Transverse colon (tissue), 4 donors: ENCODE measurements around the gene SLIT3. TPM values are rescaled to one million over a fixed set of nuclear protein-coding genes. Genes with fewer than 3 reads are reported as not detected.

Experiments used
- DNase-seq: peaks from one replicate; pipeline ENCODE4 v3.0.0-alpha.2; 2019
- H3K27ac ChIP-seq, 4 donors: fragments of 200-600 bp; sonication (generic); 2 replicates each; pipeline ENCODE4 v1.5.1; 2016 to 2018; ENCODE audit warnings: inconsistent platforms in 4 of 4
- H3K27me3 ChIP-seq: fragments of 200-600 bp; sonication (generic); 2 replicates; pipeline ENCODE4 v1.5.1; 2017; ENCODE audit warnings: inconsistent platforms
- H3K36me3 ChIP-seq, 4 donors: fragments of 200-600 bp; sonication (generic); 2 replicates each; pipeline ENCODE4 v1.5.1; 2017 to 2019; ENCODE audit warnings: inconsistent platforms in 4 of 4
- H3K4me1 ChIP-seq, 4 donors: fragments of 200-600 bp; sonication (generic); 2 replicates each; pipeline ENCODE4 v1.5.1; 2017 to 2020; ENCODE audit warnings: inconsistent platforms in 4 of 4
- H3K4me3 ChIP-seq, 4 donors: fragments of 200-600 bp; sonication (generic); 1 replicate in 1 of 4; 2 replicates in 3 of 4; pipeline versions ENCODE4 v1.5.1 to v1.6.1; 2017 to 2019; ENCODE audit warnings: inconsistent platforms in 4 of 4
- H3K9me3 ChIP-seq, 2 donors: fragments of 200-600 bp; sonication (generic); 2 replicates each; pipeline ENCODE4 v1.5.1; 2017 to 2019; ENCODE audit warnings: inconsistent platforms in 2 of 2
- EP300 ChIP-seq: sonication (generic); formaldehyde crosslinking; IDR thresholded peaks from one replicate; pipeline ENCODE4 v1.6.1; 2017; ENCODE audit warnings: antibody characterized with exemption, low read depth
- POLR2A ChIP-seq: fragments of 450-650 bp; IDR thresholded peaks from one replicate; pipeline ENCODE4 v1.6.1; 2016; ENCODE audit warnings: antibody characterized with exemption, mild to moderate bottlenecking, moderate library complexity
- POLR2AphosphoS5 ChIP-seq, 3 donors: sonication (generic); formaldehyde crosslinking; IDR thresholded peaks; one replicate each; pipeline ENCODE4 v1.6.1; 2016; ENCODE audit warnings: antibody characterized with exemption in 3 of 3
- WGBS, 2 donors: methylation state at CpG; one replicate each; pipeline ENCODE4 v1.1.5; 2018; ENCODE audit warnings: low coverage in 1 of 2; 5-methylcytosine and 5-hydroxymethylcytosine counted together
- in situ Hi-C, 4 donors: fragments of 200-750 bp; cut with MboI; loops; one replicate each; pipeline versions ENCODE4 v1.15.0 to v1.15.1; 2017; ENCODE audit warnings: low sequenced_read_pairs in 3 of 4, low pct_ligation_motif_present in 1 of 4, low pct_unique_long_range_greater_than_20kb in 1 of 4
- intact Hi-C: fragments of 100-400 bp; cut with DNase I; formaldehyde crosslinking; loops from one replicate; pipeline ENCODE4 v1.15.1; 2023; ENCODE audit warnings: low total_unique reads
- total RNA-seq, 4 donors: library from RNA; depleted of rRNA; stranded (reverse); fragments of >200 nt; gene quantifications; one replicate each; pipeline ENCODE4 v1.1.0, GENCODE V29; 2016
- TF ChIP-seq, protein P1 (sequence below), 5 experiments: fragments of 200-600 bp in 3 of 5; fragments of 450-650 bp in 2 of 5; sonication (generic) in 3 of 5; IDR thresholded peaks; 1 replicate in 2 of 5; 2 replicates in 3 of 5; pipeline ENCODE4 v1.5.1; 2016 to 2017; ENCODE audit warnings: antibody characterized with exemption in 5 of 5, inconsistent platforms in 3 of 5, mild to moderate bottlenecking in 2 of 5, moderate library complexity in 1 of 5

The SLIT3 gene
- total RNA-seq, 4 donors from 2014 or later = 6.7 to 60.5 (median 9.6) TPM

DNA sequence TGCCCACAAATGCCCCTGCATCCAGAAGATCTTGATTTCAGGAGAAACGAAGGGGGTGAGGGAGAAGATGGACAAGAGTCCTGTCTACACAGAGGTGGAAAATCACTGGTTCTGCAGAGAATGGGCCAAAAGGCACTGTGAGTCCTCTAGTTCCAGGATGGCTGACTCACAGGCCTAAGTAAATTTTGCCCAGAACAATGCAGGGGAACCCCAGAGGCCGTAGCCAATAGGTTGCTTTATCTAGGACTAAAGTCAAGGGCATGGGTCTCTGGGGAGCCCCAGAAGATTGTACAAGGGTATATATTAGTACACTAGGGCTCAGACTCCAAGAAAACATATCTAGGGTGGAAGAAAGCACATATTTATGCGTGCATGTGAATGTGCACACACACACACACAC is 98.0 kb downstream of the SLIT3 start:
- no peaks in the 10 kb centered on the region for H3K36me3 ChIP-seq
- no peak for DNase-seq
- no peaks in the 10 kb centered on the region for H3K27me3 ChIP-seq
- in situ Hi-C loops = no loop called here
- H3K27ac ChIP-seq = no peak overlapping the region
- H3K4me3 ChIP-seq = no peak overlapping the region
- TF ChIP-seq, protein P1, sequence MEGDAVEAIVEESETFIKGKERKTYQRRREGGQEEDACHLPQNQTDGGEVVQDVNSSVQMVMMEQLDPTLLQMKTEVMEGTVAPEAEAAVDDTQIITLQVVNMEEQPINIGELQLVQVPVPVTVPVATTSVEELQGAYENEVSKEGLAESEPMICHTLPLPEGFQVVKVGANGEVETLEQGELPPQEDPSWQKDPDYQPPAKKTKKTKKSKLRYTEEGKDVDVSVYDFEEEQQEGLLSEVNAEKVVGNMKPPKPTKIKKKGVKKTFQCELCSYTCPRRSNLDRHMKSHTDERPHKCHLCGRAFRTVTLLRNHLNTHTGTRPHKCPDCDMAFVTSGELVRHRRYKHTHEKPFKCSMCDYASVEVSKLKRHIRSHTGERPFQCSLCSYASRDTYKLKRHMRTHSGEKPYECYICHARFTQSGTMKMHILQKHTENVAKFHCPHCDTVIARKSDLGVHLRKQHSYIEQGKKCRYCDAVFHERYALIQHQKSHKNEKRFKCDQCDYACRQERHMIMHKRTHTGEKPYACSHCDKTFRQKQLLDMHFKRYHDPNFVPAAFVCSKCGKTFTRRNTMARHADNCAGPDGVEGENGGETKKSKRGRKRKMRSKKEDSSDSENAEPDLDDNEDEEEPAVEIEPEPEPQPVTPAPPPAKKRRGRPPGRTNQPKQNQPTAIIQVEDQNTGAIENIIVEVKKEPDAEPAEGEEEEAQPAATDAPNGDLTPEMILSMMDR (IDR thresholded peaks at IDR 0.05) = no peak
- TF ChIP-seq POLR2A (no peak), POLR2AphosphoS5 (IDR thresholded peaks at IDR 0.05) (no peak), EP300 (no peak)
- H3K9me3 ChIP-seq = no peaks in the 10 kb centered on the region
- H3K4me1 ChIP-seq = no peaks in the 10 kb centered on the region
- intact Hi-C loops = no loop called here
- 59% methylated on average over 3 of the region's 3 CpGs; no CpG with 5 or more reads in 1 of the 2 donors for WGBS, 2 donors

DNA sequence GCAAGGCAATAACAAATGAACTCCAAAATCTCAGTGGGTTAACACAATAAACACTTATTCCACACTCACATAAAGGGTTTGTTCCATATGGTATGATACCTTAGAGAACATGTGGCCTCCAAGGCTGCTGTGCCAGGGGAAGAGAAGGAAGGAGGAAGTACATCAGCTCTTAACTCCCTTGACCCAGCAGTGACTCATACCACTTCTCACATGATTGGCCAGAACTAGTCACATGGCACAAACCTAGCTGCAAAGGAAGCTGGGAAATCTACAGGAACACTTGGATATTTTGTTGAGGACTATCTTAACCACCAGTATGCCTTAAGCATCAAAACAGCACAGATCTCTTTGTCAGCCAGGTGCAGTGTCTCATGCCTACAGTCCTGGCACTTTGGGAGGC is 99.3 kb downstream of the SLIT3 start:
- H3K4me3 ChIP-seq = no peak overlapping the region
- intact Hi-C loops (no loop called here), in situ Hi-C loops (no loop called here)
- DNase-seq = no peak
- no peaks in the 10 kb centered on the region for H3K4me1 ChIP-seq
- no peaks in the 10 kb centered on the region for H3K27me3 ChIP-seq
- H3K36me3 ChIP-seq = no peaks in the 10 kb centered on the region
- no peaks in the 10 kb centered on the region for H3K9me3 ChIP-seq
- no peak overlapping the region for H3K27ac ChIP-seq
- TF ChIP-seq EP300 (no peak), POLR2AphosphoS5 (IDR thresholded peaks at IDR 0.05) (no peak), POLR2A (no peak)
- TF ChIP-seq, protein P1 (IDR thresholded peaks at IDR 0.05) = no peak

DNA sequence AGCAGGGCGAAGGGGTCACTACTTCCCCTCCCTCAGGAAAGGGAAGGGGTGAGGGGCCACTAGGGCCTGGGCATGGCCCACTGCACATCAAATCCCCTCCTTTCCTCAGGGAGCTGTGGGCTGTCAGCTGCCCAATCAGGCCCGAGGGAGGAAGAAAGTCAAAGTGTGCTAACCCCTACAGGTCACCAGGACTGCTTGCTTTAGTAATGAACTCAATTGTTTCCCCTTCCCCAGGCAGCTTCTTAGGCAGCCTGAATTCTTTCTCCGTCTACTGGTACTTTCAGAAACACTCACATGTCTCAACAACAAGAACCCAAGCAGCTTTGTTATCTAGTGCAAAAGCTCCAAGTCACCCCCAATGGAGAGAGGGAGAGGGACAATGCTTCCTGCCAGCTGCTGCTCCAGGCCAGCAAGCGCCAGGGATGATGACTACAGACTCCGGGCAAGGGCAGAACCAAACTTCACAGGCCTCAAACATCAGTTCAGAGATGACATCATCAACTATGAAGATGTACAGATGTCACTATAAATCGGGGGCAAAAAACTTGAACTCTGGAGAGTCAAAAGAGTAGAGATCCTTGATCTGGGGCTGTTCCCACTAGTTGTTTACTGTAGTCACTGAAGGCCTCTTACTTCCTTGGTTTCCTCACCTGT is 100.7 kb downstream of the SLIT3 start:
- DNase-seq = no peak
- Histone ChIP-seq H3K9me3 (no peaks in the 10 kb centered on the region), H3K27ac (no peak overlapping the region), H3K27me3 (no peaks in the 10 kb centered on the region), H3K36me3 (no peaks in the 10 kb centered on the region), H3K4me1 (no peaks in the 10 kb centered on the region), H3K4me3 (no peak overlapping the region)
- TF ChIP-seq, protein P1 (IDR thresholded peaks at IDR 0.05) = no peak
- no peak for TF ChIP-seq POLR2A
- TF ChIP-seq EP300 = no peak
- TF ChIP-seq POLR2AphosphoS5 (IDR thresholded peaks at IDR 0.05) = no peak
- WGBS, 2 donors = 40 to 71% methylated on average over 1 to 6 of the region's 6 CpGs
- in situ Hi-C loops = no loop called here
- intact Hi-C loops = no loop called here

DNA sequence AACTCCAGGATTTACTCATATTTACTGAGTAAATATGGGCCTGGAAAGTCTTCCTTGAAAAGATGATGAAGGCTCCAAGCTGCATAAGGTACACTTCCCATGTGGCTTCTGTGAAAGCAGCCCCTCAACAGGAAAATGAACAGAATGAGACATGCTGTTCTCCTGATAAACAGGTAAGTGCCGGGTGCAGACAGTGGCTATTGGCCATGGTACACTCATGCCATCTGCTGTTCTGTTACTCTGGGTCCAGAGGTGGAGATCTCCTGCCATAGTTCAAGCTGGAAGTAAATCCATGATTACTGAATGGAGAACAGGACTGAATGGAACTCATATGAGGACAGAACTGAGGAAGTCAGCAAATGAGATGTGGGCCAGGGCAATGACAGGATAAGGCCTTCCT is 103.6 kb downstream of the SLIT3 start:
- H3K36me3 ChIP-seq = no peaks in the 10 kb centered on the region
- in situ Hi-C loops (no loop called here), intact Hi-C loops (no loop called here)
- peak; percentile 14 for DNase-seq
- H3K27me3 ChIP-seq = no peaks in the 10 kb centered on the region
- H3K4me1 ChIP-seq = no peaks in the 10 kb centered on the region
- TF ChIP-seq POLR2AphosphoS5 (IDR thresholded peaks at IDR 0.05) = no peak
- no peak for TF ChIP-seq EP300
- TF ChIP-seq, protein P1 (IDR thresholded peaks at IDR 0.05) = no peak
- no peak for TF ChIP-seq POLR2A
- H3K9me3 ChIP-seq = no peaks in the 10 kb centered on the region
- H3K4me3 ChIP-seq = no peak overlapping the region
- WGBS, 2 donors = 32 to 60% methylated on average over 1 of the region's 1 CpG
- no peak overlapping the region for H3K27ac ChIP-seq
